Measurements from ENCODE around the gene CALCOCO2.
"Not testable (repeated sequence)": the region's sequence is repeated elsewhere in the genome, so short reads cannot be mapped to it uniquely, and the experiment has no call there.

Gene CALCOCO2

GRCh38 chr17:48825446-48826381 is 5.1 kb upstream of the CALCOCO2 start:
- DNase-seq (ENCODE audit: low read depth) = peak; percentile 70

GRCh38 chr17:48831549-48831883 is 681 bp downstream of the CALCOCO2 start:
- no peak for DNase-seq (ENCODE audit: low read depth)

DNA sequence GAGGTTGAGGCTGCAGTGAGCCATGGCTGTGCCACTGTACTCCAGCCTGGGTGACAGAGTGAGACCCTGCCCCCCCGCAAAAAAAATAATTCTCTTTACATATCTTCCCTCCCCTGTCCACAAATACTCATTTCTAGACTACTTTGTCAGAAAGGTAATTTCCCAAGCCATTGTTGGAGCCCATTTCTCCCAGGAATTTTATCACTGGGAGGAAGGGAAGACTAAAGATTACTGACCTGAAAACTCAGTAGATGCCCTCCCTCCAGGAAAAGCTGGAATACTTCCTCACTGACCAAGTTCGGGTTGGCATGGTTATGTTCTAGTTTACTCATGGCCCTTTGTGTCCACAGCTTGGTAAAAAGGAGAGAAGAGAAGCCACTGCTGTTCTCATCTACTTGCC is 4.1 kb downstream of the CALCOCO2 start:
- DNase-seq (ENCODE audit: low read depth) = no peak

DNA sequence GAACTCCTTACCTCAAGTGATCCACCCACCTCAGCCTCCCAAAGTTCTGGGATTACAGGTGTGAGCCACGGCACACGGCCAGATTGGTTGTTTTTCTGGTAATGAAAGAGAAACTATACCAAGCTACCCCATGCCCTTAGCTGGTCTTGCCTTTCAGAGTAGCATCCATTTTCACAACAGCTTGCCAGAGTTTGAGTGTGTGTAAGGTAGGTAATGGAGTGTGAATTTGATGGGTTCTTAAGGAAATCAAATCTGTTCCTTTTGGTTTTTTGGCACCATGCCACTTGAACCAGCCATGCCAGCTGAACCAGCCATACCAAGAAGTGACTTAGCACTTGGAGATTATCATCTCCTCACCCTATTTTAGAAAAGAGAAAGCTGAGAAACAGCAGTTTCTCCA is 5.1 kb downstream of the CALCOCO2 start:
- no peak for DNase-seq (ENCODE audit: low read depth)

DNA sequence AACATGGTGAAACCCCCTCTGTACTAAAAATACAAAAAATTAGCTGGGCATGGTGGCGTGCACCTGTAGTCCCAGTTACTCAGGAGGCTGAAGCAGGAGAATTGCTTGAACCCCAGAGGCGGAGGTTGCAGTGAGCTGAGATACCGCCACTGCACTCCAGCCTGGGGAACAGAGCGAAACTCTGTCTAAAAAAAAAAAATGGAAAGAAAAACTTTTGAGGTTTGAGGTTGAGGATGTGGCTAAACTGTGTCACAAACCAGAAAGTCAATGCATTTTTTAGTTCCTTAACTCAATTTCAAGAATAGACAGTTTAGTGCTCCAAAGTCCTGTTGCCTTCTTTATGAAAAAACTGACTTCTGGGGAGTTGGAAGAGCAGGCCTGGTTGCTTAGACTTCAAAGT is 6.6 kb downstream of the CALCOCO2 start:
- not testable (repeated sequence) for DNase-seq (ENCODE audit: low read depth)

DNA sequence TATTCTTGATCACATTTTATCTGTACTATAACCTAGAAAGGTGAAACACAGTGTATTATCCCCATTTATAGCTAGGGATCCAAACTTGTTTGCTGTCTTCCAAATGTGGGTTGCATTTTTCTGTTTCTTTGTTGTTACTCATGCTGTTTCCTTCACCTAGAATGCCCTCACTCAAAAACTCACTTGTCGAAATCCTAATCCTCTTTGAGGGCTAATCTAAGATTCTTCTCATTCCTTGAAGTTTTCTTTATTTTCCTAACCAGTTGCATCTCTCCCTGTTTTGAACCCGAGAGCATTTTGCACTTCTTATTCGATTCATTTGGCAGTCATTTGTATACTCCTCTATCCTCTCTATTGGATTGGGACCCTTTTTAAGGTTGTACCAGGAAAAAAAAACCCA is 9.6 kb downstream of the CALCOCO2 start:
- DNase-seq (ENCODE audit: low read depth) = peak; percentile 37

- peak; percentile 76 for DNase-seq (ENCODE audit: low read depth)
Observed at GRCh38 chr17:48841395-48841831, 10.6 kb downstream of the CALCOCO2 start.

GRCh38 chr17:48842746-48843145 is 11.9 kb downstream of the CALCOCO2 start:
- DNase-seq (ENCODE audit: low read depth) = peak; percentile 39

- DNase-seq (ENCODE audit: low read depth) = peak; percentile 10
Observed at GRCh38 chr17:48843187-48843900, 12.5 kb downstream of the CALCOCO2 start.

- DNase-seq (ENCODE audit: low read depth) = no peak
Observed at GRCh38 chr17:48850792-48851323, 20.0 kb downstream of the CALCOCO2 start.

GRCh38 chr17:48854774-48855476 is 24.1 kb downstream of the CALCOCO2 start:
- DNase-seq (ENCODE audit: low read depth) = no peak

GRCh38 chr17:48856122-48856821 is 25.4 kb downstream of the CALCOCO2 start:
- DNase-seq (ENCODE audit: low read depth) = no peak

GRCh38 chr17:48860034-48860433 is 29.2 kb downstream of the CALCOCO2 start:
- no peak for DNase-seq (ENCODE audit: low read depth)

DNA sequence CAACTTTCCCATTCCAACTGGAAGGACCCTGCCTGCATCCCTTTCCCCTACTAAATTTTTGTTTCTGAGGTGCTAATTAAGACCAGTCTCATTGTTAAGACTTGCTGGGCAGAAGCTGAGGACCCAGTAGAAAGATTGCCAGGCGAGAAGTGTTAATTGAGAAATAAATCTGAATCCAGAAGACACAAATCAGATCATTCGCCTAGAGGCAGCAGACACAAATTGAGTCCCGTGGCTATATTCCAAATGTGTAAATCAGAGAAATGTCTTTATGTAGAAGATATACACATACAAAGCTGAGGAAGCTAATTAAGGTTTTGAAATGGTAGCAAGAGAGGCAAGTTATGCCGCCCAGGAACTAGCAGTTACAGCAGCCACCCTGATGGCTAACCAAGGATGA is 29.6 kb downstream of the CALCOCO2 start:
- DNase-seq (ENCODE audit: low read depth) = no peak

DNA sequence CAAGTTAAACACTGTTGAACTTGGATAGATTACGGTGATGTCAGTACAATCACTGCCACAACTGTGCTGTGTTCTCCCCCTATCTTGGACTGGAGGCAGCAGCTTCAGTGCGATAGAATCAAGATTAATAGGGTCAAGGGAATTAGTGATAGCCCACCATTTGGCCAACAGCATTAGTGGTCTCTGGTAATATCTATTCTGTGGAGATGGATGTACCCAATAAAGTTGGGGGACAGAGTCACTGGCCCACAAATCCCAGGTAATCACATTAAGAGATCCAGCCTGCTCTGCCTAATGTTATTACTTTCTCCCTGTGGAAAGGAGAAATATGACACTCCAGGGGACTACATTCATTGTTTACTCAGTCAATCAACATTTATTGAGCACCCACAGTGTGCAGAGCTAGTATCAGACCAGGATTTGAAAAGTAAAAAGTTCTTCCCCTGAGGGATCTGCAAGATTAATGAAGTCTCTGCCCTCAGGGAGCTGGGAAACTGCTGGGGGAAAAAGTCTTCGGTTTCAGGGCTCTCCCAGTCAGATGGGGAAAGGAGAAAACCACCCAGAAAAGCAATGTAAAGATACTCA is 38.2 kb downstream of the CALCOCO2 start:
- DNase-seq (ENCODE audit: low read depth) = no peak

DNA sequence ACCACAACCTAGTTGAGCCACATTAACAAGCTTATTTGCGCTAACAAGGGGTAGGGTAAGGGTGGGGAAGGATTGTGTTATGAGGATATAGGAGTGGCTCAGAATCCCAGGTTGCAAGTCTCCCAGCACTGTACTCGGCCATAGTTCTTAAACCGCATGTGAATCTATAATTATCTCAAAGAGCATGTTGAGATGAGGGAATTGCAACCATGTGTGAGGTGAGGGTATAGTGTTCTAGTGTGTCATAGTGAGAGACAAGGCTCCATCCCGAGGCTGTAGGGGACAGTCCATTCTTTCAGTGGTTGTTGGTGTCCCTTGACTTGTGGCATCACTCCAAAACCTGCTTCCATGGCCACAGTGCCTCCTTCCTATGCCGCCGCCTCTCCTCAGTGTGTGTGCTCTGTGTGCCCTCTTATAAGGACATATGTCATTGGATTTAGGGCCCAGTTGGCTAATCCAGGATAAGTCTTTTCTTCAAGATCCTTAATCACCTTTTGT is 39.0 kb downstream of the CALCOCO2 start:
- no peak for DNase-seq (ENCODE audit: low read depth)

GRCh38 chr17:48871035-48871550 is 40.3 kb downstream of the CALCOCO2 start:
- DNase-seq (ENCODE audit: low read depth) = no peak

DNA sequence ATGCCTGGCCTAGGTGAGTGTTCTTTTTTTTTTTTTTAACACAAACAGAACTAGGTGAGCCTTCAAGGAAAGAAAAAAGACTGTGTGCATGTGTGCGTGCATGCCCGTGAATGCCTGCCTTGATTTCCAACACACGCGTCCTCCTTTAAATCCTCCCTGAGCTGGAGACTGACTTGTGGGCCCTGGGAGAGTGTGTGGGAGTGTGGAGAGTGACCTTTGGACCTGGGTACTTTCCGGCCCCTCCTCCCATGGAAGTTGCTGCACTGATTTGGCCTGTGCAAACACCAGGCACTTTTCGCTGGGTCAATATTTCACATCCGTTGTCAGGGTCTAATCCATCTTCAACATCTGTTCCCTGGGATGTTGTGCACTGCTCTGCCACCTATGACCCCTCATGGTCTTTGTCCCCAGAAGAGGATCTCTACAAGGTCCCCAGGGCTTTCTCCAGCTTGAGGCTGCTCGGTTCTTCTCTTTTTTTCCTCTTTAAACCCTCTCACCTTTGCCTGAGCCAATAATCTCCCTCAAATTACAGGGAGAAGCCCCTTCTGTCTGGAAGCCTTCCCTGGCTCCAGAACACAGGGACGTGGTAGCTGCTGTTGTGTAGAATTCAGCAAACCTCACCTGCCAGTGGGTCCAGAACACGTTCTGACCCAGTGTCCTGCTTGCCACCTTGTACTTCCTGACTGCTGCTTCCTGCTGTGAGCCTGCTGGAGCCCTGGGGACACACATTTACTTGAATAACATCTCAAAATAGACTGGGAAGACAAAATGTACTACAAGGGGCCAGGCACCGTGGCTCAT is 40.9 kb downstream of the CALCOCO2 start:
- DNase-seq (ENCODE audit: low read depth) = no peak

- not testable (repeated sequence) for DNase-seq (ENCODE audit: low read depth)
Observed at GRCh38 chr17:48872409-48872808, 41.6 kb downstream of the CALCOCO2 start.

GRCh38 chr17:48873209-48873608 is 42.4 kb downstream of the CALCOCO2 start:
- DNase-seq (ENCODE audit: low read depth) = no peak

Data from EH (cell line).